Skeletal muscle cell (primary cell): ENCODE results near the gene CCNC.

Experiments used
- DNase-seq: peaks from one replicate; pipeline ENCODE4 v3.0.0-alpha.2; 2010; ENCODE audit warnings: low read depth
- H3K4me3 ChIP-seq: 2 replicates; pipeline ENCODE4 v1.5.1; 2011; ENCODE audit warnings: low read depth, mild to moderate bottlenecking, control low read depth, low read length, moderate library complexity

CCNC gene

GRCh38 chr6:99559057-99559456 is 9.4 kb downstream of the CCNC start:
- no peak overlapping the region for H3K4me3 ChIP-seq
- no peak for DNase-seq

- no peak for DNase-seq
- no peak overlapping the region for H3K4me3 ChIP-seq
Measured at GRCh38 chr6:99553888-99554287, 14.6 kb downstream of the CCNC start.

- no peak for DNase-seq
- no peak overlapping the region for H3K4me3 ChIP-seq
Measured at GRCh38 chr6:99550046-99550748, 18.3 kb downstream of the CCNC start.

- DNase-seq: no peak
- no peak overlapping the region for H3K4me3 ChIP-seq
Measured at GRCh38 chr6:99548706-99549105, 19.8 kb downstream of the CCNC start.

GRCh38 chr6:99547526-99547925 is 20.9 kb downstream of the CCNC start:
- DNase-seq: no peak
- H3K4me3 ChIP-seq: no peak overlapping the region

- DNase-seq: no peak
- no peak overlapping the region for H3K4me3 ChIP-seq
Measured at GRCh38 chr6:99545442-99545841, 23.0 kb downstream of the CCNC start.

- DNase-seq: no peak
Measured at GRCh38 chr6:99543968-99544367, 24.5 kb downstream of the CCNC start.

GRCh38 chr6:99530627-99531026 is 37.8 kb downstream of the CCNC start:
- no peak for DNase-seq
- no peak overlapping the region for H3K4me3 ChIP-seq

More at GRCh38 chr6:99543968-99544367, 24.5 kb downstream of the CCNC start:
- H3K4me3 ChIP-seq: no peak overlapping the region

- no peak overlapping the region for H3K4me3 ChIP-seq
Measured at GRCh38 chr6:99522531-99522930, 45.9 kb downstream of the CCNC start.

GRCh38 chr6:99521633-99522151 is 46.8 kb downstream of the CCNC start:
- H3K4me3 ChIP-seq: peak overlapping the region; percentile 84
- DNase-seq: peak; percentile 39

More at GRCh38 chr6:99522531-99522930, 45.9 kb downstream of the CCNC start:
- DNase-seq: no peak

- peak; percentile 52 for DNase-seq
- H3K4me3 ChIP-seq: peak overlapping the region; percentile 84
Measured at GRCh38 chr6:99520855-99521632, 47.4 kb downstream of the CCNC start.

- DNase-seq: no peak
- no peak overlapping the region for H3K4me3 ChIP-seq
Measured at GRCh38 chr6:99519446-99519845, 49.0 kb downstream of the CCNC start.

GRCh38 chr6:99514089-99514488 is 54.4 kb downstream of the CCNC start:
- no peak for DNase-seq
- H3K4me3 ChIP-seq: peak overlapping the region; percentile 67

GRCh38 chr6:99512033-99512432 is 56.4 kb downstream of the CCNC start:
- H3K4me3 ChIP-seq: no peak overlapping the region
- no peak for DNase-seq

- DNase-seq: no peak
Measured at GRCh38 chr6:99507648-99508047, 60.8 kb downstream of the CCNC start.

GRCh38 chr6:99501762-99502161 is 66.7 kb downstream of the CCNC start:
- no peak for DNase-seq

More at GRCh38 chr6:99507648-99508047, 60.8 kb downstream of the CCNC start:
- no peak overlapping the region for H3K4me3 ChIP-seq

GRCh38 chr6:99498421-99498820 is 70.0 kb downstream of the CCNC start:
- DNase-seq: no peak
- H3K4me3 ChIP-seq: no peak overlapping the region

More at GRCh38 chr6:99501762-99502161, 66.7 kb downstream of the CCNC start:
- no peak overlapping the region for H3K4me3 ChIP-seq

GRCh38 chr6:99495466-99495865 is 73.0 kb downstream of the CCNC start:
- H3K4me3 ChIP-seq: no peak overlapping the region
- no peak for DNase-seq
